Activated naive CD8-positive, alpha-beta T cell (primary cell): ENCODE results near the gene OMG.

Source experiments
- H3K27ac Mint-ChIP-seq: one replicate; pipeline ENCODE4 v1.8.0; 2021; ENCODE audit warnings: mixed read lengths
- H3K27me3 Mint-ChIP-seq: one replicate; pipeline ENCODE4 v1.8.0; 2021; ENCODE audit warnings: mixed read lengths
- H3K36me3 Mint-ChIP-seq: one replicate; pipeline ENCODE4 v1.8.0; 2021; ENCODE audit warnings: mixed read lengths
- H3K4me1 Mint-ChIP-seq: one replicate; pipeline ENCODE4 v1.8.0; 2021; ENCODE audit warnings: low read depth, mixed read lengths
- H3K4me3 Mint-ChIP-seq: one replicate; pipeline ENCODE4 v1.8.0; 2021; ENCODE audit warnings: mild to moderate bottlenecking, mixed read lengths
- H3K9me3 Mint-ChIP-seq: one replicate; pipeline ENCODE4 v1.8.0; 2021; ENCODE audit warnings: low read depth, mixed read lengths

OMG gene

DNA sequence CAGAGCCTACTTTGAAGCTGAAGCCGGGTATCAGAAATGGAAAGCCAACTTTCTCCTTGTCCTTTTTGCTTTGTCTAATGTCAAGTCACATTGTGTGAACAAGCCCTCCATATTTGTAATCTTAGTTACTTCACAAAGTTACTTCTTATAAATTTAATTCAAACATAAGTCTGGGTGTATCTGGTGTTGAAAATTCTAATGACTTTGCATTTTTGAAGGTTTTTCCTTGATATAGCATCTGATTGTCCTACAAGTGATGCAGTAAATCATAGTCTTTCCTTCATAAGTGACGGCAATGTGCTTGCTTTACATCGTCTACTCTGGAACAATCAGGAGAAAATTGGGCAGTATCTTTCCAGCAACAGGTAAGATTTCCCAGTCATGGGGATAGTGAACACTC lies 36.9 kb downstream of the OMG start:
- Mint-ChIP-seq H3K27me3 (no peaks in the 10 kb centered on the region), H3K9me3 (no peaks in the 10 kb centered on the region), H3K27ac (no peak overlapping the region), H3K36me3 (peaks cover 6% of the 10 kb centered on the region), H3K4me3 (no peak overlapping the region), H3K4me1 (no peaks in the 10 kb centered on the region)

DNA sequence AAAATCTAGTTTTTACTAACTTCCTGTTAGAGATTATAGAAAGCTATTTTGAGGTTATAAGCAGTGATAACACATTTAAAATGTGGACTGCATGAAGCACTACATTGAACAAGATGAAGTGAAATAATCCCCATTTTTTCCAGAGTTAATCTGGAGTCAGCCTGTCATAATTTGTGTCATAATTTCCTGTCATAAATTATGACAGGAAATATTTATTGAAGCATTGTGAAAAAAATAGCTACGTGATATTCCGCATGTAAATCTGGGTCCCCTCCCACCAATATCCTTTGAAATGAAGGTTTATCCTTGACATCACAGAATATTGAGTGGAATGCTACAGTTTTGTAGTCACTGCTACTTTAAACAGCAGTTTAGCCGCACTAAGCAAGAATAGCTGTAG lies 40.1 kb downstream of the OMG start:
- Mint-ChIP-seq H3K4me3 (no peak overlapping the region), H3K9me3 (no peaks in the 10 kb centered on the region), H3K27ac (no peak overlapping the region)

DNA sequence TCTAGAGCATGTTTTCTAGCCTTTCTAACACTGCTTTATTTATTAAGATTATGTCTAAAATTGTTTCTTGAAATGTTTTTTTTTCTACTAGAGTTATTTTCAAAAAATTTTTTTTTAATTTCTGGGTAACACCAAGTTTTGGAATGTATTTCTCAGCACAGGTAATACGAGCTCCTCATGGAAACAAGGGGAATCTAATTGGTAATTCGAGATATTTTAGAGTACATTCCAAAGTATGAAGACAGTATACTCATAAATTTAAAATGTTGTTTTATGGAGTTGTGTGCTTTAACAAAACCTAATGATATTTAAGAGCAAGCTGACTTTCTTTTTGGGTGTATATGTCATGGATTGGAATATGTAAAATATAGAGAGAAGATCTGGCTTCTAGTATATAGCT lies 42.4 kb downstream of the OMG start:
- H3K9me3 Mint-ChIP-seq, result no peaks in the 10 kb centered on the region
- H3K27me3 Mint-ChIP-seq, result no peaks in the 10 kb centered on the region
- no peak overlapping the region for H3K4me3 Mint-ChIP-seq
- H3K4me1 Mint-ChIP-seq, result no peaks in the 10 kb centered on the region
- peaks cover under 1% of the 10 kb centered on the region for H3K36me3 Mint-ChIP-seq
- H3K27ac Mint-ChIP-seq, result no peak overlapping the region

More for the DNA sequence above, 40.1 kb downstream of the OMG start:
- H3K4me1 Mint-ChIP-seq, result no peaks in the 10 kb centered on the region
- no peaks in the 10 kb centered on the region for H3K27me3 Mint-ChIP-seq
- peaks cover 6% of the 10 kb centered on the region for H3K36me3 Mint-ChIP-seq

DNA sequence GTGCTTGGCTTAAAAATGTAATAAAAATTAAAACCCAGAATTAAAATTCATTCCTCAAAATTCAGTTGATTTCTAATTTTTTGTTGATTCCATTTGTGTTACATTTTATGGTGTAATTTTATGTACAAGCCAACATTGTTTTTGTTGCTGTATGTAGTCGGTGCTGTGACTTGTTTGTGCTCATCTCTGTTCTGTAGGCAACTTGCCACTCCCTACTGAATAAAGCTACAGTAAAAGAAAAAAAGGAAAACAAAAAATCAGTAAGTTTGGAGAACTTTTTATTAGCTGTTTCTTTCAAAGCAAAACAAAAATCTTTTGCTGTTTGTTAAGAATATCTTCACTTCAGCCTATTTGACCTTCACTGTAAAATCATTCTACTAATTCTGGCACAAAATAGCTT lies 44.3 kb downstream of the OMG start:
- Mint-ChIP-seq H3K4me3 (no peak overlapping the region), H3K27me3 (no peaks in the 10 kb centered on the region), H3K4me1 (no peaks in the 10 kb centered on the region), H3K27ac (no peak overlapping the region), H3K36me3 (peaks cover 7% of the 10 kb centered on the region), H3K9me3 (no peaks in the 10 kb centered on the region)

DNA sequence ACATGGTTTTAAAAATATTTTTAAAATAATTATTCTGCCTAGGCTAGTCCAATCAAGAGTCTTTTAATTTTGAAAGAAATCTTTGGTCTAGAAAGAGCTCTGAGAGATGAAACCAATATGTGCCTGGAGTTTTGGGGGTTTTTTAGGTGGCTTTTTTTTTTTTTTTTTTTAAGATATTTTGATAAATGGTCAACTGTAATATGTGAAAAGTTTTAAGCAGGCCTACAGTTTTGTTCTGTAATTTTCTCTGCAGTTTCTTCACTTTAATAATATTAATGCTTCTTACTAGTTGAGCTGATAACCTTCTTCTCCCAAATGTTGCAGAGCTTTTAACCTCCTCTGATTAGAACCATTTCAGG lies 45.1 kb downstream of the OMG start:
- Mint-ChIP-seq H3K4me3 (no peak overlapping the region), H3K36me3 (peaks cover 7% of the 10 kb centered on the region), H3K9me3 (no peaks in the 10 kb centered on the region), H3K27me3 (no peaks in the 10 kb centered on the region), H3K4me1 (no peaks in the 10 kb centered on the region), H3K27ac (no peak overlapping the region)

DNA sequence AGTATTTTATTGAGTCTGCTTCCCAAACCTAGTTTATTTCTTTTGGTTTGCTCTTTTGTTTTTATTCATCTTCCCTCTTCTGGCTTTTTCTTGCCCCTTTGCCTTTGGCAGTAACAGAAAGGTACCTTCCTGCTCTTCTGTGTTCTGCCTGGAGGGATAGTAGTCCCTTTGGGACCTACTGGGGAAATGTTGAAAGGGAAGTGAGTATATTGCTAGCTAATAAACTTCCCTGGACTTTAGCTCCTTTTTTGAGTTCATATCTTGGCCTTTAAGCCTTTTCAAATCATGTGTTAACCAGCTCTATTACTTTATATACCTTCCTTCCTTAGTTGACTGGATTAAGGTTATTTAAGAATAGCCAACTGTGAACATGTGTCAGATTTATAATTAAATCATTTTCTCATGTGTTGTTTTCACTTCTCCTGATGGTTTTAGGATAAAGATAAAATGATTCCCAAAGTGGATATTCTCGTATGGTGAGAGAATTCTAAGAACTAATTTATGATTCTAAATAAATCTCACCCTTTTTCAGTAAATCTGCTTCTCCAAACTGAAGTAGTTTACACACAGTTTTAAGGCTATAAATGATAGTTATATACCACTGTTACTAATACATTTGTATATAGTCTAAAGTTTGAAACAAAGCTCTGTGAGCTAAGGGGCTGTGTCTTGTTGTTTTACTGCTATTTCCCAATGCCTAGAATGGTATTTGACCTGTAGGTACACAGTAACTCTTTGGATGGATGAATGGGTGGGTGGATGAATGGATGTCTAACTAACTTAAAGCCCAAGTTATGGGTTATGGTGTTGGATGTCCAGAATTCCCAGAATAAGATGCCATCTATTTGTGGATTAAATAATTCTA lies 45.7 kb downstream of the OMG start:
- H3K27me3 Mint-ChIP-seq, result no peaks in the 10 kb centered on the region

DNA sequence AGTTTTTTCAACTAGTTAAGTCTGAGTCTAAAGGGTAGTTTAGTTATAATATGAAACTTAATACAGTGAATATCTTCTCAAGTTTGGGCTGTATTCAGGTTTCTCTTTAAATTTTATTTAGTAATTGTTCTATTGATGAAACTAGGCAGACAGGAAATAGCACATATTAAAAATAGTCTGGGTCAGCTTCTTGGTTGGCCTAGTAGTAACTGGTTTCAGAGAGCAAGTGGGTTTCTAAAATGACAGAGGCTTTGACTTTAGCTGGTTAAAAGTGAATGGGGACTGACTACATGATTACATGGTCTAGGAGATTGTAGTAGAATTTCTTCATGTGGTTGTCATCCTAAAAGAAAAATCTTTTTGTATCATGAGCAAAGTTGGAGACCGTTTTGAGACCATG lies 46.8 kb downstream of the OMG start:
- Mint-ChIP-seq H3K4me1 (no peaks in the 10 kb centered on the region), H3K4me3 (no peak overlapping the region), H3K27me3 (no peaks in the 10 kb centered on the region), H3K9me3 (no peaks in the 10 kb centered on the region), H3K27ac (no peak overlapping the region), H3K36me3 (peaks cover 7% of the 10 kb centered on the region)

More for the DNA sequence above, 45.7 kb downstream of the OMG start:
- Mint-ChIP-seq H3K4me1 (no peaks in the 10 kb centered on the region), H3K9me3 (no peaks in the 10 kb centered on the region), H3K27ac (no peak overlapping the region), H3K4me3 (no peak overlapping the region), H3K36me3 (peaks cover 7% of the 10 kb centered on the region)

DNA sequence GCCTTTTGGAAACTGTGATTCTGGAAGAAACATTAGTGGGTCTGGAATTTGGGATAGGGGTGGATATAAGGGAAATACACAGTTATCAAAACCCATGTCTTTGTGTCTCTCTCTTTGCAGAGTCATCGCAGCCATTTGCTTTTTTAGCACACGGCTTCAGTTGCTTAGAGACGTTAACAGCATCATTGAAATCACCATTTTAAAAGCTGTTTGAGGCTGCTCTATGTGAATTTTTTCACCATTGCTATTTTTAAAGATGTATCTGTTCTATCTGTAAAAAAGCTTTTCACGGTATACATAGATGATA lies 47.3 kb downstream of the OMG start:
- Mint-ChIP-seq H3K27ac (no peak overlapping the region), H3K27me3 (no peaks in the 10 kb centered on the region), H3K4me3 (no peak overlapping the region), H3K4me1 (no peaks in the 10 kb centered on the region), H3K36me3 (peaks cover 10% of the 10 kb centered on the region), H3K9me3 (no peaks in the 10 kb centered on the region)

DNA sequence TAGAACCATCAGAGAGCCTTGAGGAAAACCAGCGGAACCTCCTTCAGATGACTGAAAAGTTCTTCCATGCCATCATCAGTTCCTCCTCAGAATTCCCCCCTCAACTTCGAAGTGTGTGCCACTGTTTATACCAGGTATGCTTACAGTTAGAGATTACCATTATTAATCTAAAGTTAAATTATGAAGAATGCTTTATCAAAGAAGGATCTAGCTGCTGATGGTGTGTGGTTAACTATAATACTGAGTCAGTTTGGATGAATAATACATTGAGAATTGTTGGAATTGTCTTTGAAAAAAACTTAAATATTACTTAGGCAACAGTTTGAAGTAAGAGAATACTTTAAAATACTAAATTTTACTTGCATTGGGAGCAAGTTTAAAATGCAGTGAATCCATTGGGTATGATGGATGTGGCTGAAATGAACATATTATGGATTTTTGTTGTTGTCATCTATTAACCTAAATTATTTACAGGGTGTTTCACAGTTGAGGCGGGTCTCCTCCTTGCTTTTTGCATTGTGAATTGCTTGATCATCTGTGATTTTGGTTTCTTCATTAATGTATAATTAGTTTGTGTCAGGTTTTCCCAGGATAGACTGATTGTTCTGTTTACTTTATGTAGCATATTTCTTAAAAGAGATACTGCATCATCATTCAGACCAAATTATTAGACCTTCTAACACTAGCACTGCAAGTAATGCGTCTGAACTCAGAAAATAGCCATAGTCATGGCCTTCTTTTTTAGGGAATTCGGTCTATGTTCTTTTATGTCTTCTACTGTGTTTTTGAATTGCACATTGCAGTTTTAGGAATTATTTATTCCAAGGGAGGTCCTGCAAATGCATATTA lies 47.8 kb downstream of the OMG start:
- H3K27ac Mint-ChIP-seq, result no peak overlapping the region
- H3K4me1 Mint-ChIP-seq, result no peaks in the 10 kb centered on the region
- H3K36me3 Mint-ChIP-seq, result peaks cover 12% of the 10 kb centered on the region
- no peaks in the 10 kb centered on the region for H3K9me3 Mint-ChIP-seq
- no peaks in the 10 kb centered on the region for H3K27me3 Mint-ChIP-seq
- H3K4me3 Mint-ChIP-seq, result no peak overlapping the region
